IPS-18c (cell line): ENCODE data around the gene HSF2BP.
"Not testable (repeated sequence)": the region's sequence is repeated elsewhere in the genome, so short reads cannot be mapped to it uniquely, and the experiment has no call there.

Experiments
- H3K4me3 ChIP-seq: 2 replicates; pipeline ENCODE4 v1.7.0; 2013; ENCODE audit warnings: low read depth, mild to moderate bottlenecking, low read length, moderate library complexity; ENCODE audit not compliant: insufficient read depth
- H3K9me3 ChIP-seq: one replicate; pipeline ENCODE4 v1.6.1; 2013; ENCODE audit warnings: mild to moderate bottlenecking, low read length, moderate library complexity; ENCODE audit not compliant: control insufficient read depth, insufficient read depth

The HSF2BP gene

DNA sequence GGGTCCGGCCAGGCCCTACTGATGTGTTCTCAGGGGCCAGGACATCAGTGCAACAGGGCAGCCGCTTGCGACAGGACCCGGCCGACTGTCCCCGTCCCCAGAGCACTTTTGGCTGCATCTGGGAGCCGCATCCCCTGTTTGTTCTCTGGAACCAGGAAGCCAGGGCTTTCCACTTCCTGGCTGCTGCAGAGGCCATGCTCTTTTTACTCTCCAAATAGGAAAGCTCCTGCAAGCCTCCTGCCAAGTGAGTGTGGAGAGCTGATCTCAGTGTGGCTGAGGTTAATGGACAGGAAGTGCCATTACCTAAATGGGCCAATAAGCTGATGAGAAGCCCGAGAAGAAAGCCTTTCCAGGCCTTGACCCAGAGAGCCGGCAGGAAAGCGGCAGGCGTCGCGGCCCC, 180.1 kb downstream of the HSF2BP start:
- not testable (repeated sequence) for H3K4me3 ChIP-seq, H3K9me3 ChIP-seq
